Measurements from ENCODE around the gene NEK6. TPM values are rescaled to one million over a fixed set of nuclear protein-coding genes. Genes with fewer than 3 reads are reported as not detected.

Gene NEK6
- total RNA-seq, 2 experiments from 2014 or later = 0.89 to 1.7 TPM

- ChIA-PET POLR2A (no interaction called here), CTCF (no interaction called here)
- no peak for TF ChIP-seq CTCF (IDR thresholded peaks at IDR 0.05)
- H3K9me3 ChIP-seq (ENCODE audit: control insufficient read depth in 1 of 2, insufficient read depth in 1 of 2, low read length in 2 of 2) = no peaks in the 10 kb centered on the region
- H3K9me3 Mint-ChIP-seq = no peaks in the 10 kb centered on the region
- no peak overlapping the region for H3K27ac Mint-ChIP-seq
- H3K4me3 ChIP-seq (ENCODE audit: low read length) = no peak overlapping the region
- no peaks in the 10 kb centered on the region for H3K36me3 Mint-ChIP-seq (ENCODE audit: low read depth)
- no peaks in the 10 kb centered on the region for H3K4me1 ChIP-seq (ENCODE audit: insufficient read depth, low read length)
- no peaks in the 10 kb centered on the region for H3K27me3 ChIP-seq (ENCODE audit: control insufficient read depth in 1 of 2, insufficient read depth in 2 of 2, low read length in 2 of 2)
- ATAC-seq (ENCODE audit: poor library complexity) = no peak
- intact Hi-C loops (cut with DNase I, micrococcal nuclease) = no loop called here
- H3K4me1 Mint-ChIP-seq (ENCODE audit: low read depth) = no peaks in the 10 kb centered on the region
- DNase-seq = no peak
- no peaks in the 10 kb centered on the region for H3K27me3 Mint-ChIP-seq
- peaks cover 9% of the 10 kb centered on the region for H3K36me3 ChIP-seq (ENCODE audit: insufficient read depth, low read length)
- no peak overlapping the region for H3K27ac ChIP-seq (ENCODE audit: low read depth in 1 of 2, low read length in 2 of 2)
- H3K4me3 Mint-ChIP-seq = no peak overlapping the region
Observed at GRCh38 chr9:124307379-124308030, 49.8 kb downstream of the NEK6 start.

- no peak for DNase-seq
- no peaks in the 10 kb centered on the region for H3K4me1 Mint-ChIP-seq (ENCODE audit: low read depth)
- H3K27me3 Mint-ChIP-seq = no peaks in the 10 kb centered on the region
- Histone ChIP-seq H3K9me3 (ENCODE audit: control insufficient read depth in 1 of 2, insufficient read depth in 1 of 2, low read length in 2 of 2) (no peaks in the 10 kb centered on the region), H3K4me3 (ENCODE audit: low read length) (no peak overlapping the region), H3K27me3 (ENCODE audit: control insufficient read depth in 1 of 2, insufficient read depth in 2 of 2, low read length in 2 of 2) (no peaks in the 10 kb centered on the region), H3K4me1 (ENCODE audit: insufficient read depth, low read length) (no peaks in the 10 kb centered on the region), H3K36me3 (ENCODE audit: insufficient read depth, low read length) (peaks cover 4% of the 10 kb centered on the region), H3K27ac (ENCODE audit: low read depth in 1 of 2, low read length in 2 of 2) (no peak overlapping the region)
- CTCF ChIA-PET = no interaction called here
- no peaks in the 10 kb centered on the region for H3K36me3 Mint-ChIP-seq (ENCODE audit: low read depth)
- no peak for ATAC-seq (ENCODE audit: poor library complexity)
- POLR2A ChIA-PET = no interaction called here
- no peaks in the 10 kb centered on the region for H3K9me3 Mint-ChIP-seq
- H3K4me3 Mint-ChIP-seq = no peak overlapping the region
- no peak overlapping the region for H3K27ac Mint-ChIP-seq
- no peak for TF ChIP-seq CTCF (IDR thresholded peaks at IDR 0.05)
- intact Hi-C loops (cut with DNase I, micrococcal nuclease) = no loop called here
Observed at GRCh38 chr9:124308606-124309491, 51.1 kb downstream of the NEK6 start.

GRCh38 chr9:124309667-124310084 lies 51.9 kb downstream of the NEK6 start:
- no peak overlapping the region for H3K4me3 Mint-ChIP-seq
- ChIA-PET POLR2A (no interaction called here), CTCF (no interaction called here)
- no peak overlapping the region for H3K4me3 ChIP-seq (ENCODE audit: low read length)
- no peak for ATAC-seq (ENCODE audit: poor library complexity)
- intact Hi-C loops (cut with DNase I, micrococcal nuclease) = no loop called here
- no peak overlapping the region for H3K27ac Mint-ChIP-seq
- H3K27me3 ChIP-seq (ENCODE audit: control insufficient read depth in 1 of 2, insufficient read depth in 2 of 2, low read length in 2 of 2) = no peaks in the 10 kb centered on the region
- H3K36me3 ChIP-seq (ENCODE audit: insufficient read depth, low read length) = peaks cover 7% of the 10 kb centered on the region
- DNase-seq = no peak
- no peaks in the 10 kb centered on the region for H3K9me3 ChIP-seq (ENCODE audit: control insufficient read depth in 1 of 2, insufficient read depth in 1 of 2, low read length in 2 of 2)
- H3K27me3 Mint-ChIP-seq = no peaks in the 10 kb centered on the region
- H3K27ac ChIP-seq (ENCODE audit: low read depth in 1 of 2, low read length in 2 of 2) = no peak overlapping the region
- H3K4me1 ChIP-seq (ENCODE audit: insufficient read depth, low read length) = no peaks in the 10 kb centered on the region
- TF ChIP-seq CTCF (IDR thresholded peaks at IDR 0.05) = no peak
- H3K36me3 Mint-ChIP-seq (ENCODE audit: low read depth) = no peaks in the 10 kb centered on the region
- no peaks in the 10 kb centered on the region for H3K9me3 Mint-ChIP-seq
- no peaks in the 10 kb centered on the region for H3K4me1 Mint-ChIP-seq (ENCODE audit: low read depth)
